ENCODE measurements around the gene CES5A.

- TF ChIP-seq POLR2AphosphoS5 (IDR thresholded peaks at IDR 0.05; ENCODE audit: low read length): no peak
- TF ChIP-seq BCL11A (IDR thresholded peaks at IDR 0.05; ENCODE audit: low read depth, low read length): no peak
- no peak for TF ChIP-seq POLR2A (IDR thresholded peaks at IDR 0.05; ENCODE audit: low read depth, low read length)
- TF ChIP-seq MAX (IDR thresholded peaks at IDR 0.05; ENCODE audit: low read depth, low read length): no peak
- no peak for TF ChIP-seq ZNF274 (IDR thresholded peaks at IDR 0.05; ENCODE audit: insufficient read depth, insufficient read length)
- no peak for TF ChIP-seq RAD21 (IDR thresholded peaks at IDR 0.05; ENCODE audit: insufficient read depth, low read depth, low read length)
- TF ChIP-seq CTCF (IDR thresholded peaks at IDR 0.05 in 2 of 3, conservative IDR thresholded peaks at IDR 0.05 in 1 of 3; ENCODE audit: control insufficient read depth in 2 of 3, extremely low read depth in 1 of 3, insufficient read depth in 1 of 3, low read depth in 3 of 3, low read length in 3 of 3): no peak
These were observed 25.6 kb downstream of the CES5A start for GRCh38 chr16:55849536-55849935.
